GM13976 (cell line): ENCODE measurements around the gene GTF2IRD1.
"Not testable (repeated sequence)": the region's sequence is repeated elsewhere in the genome, so short reads cannot be mapped to it uniquely, and the experiment has no call there.

Experiments used
- DNase-seq: peaks from one replicate; pipeline ENCODE4 v3.0.0; 2012; ENCODE audit warnings: low spot score
- in situ Hi-C: fragments of 300-500 bp; cut with MboI; formaldehyde crosslinking; loops from one replicate; pipeline ENCODE4 v1.12.0; 2022; ENCODE audit warnings: low sequenced_read_pairs, mixed read lengths, inconsistent platforms; ENCODE audit not compliant: unreplicated experiment
- TF ChIP-seq, protein P1 (sequence below): IDR thresholded peaks from 2 replicates; pipeline ENCODE4 v1.5.1; 2012; ENCODE audit warnings: borderline replicate concordance, mild to moderate bottlenecking; ENCODE audit not compliant: insufficient read depth; ENCODE audit errors: extremely low read depth, missing control alignments, control extremely low read depth

Gene GTF2IRD1

GRCh38 chr7:74429153-74429747 lies 24.5 kb upstream of the GTF2IRD1 start:
- DNase-seq: no peak
- in situ Hi-C loops: no loop called here
- TF ChIP-seq, protein P1, sequence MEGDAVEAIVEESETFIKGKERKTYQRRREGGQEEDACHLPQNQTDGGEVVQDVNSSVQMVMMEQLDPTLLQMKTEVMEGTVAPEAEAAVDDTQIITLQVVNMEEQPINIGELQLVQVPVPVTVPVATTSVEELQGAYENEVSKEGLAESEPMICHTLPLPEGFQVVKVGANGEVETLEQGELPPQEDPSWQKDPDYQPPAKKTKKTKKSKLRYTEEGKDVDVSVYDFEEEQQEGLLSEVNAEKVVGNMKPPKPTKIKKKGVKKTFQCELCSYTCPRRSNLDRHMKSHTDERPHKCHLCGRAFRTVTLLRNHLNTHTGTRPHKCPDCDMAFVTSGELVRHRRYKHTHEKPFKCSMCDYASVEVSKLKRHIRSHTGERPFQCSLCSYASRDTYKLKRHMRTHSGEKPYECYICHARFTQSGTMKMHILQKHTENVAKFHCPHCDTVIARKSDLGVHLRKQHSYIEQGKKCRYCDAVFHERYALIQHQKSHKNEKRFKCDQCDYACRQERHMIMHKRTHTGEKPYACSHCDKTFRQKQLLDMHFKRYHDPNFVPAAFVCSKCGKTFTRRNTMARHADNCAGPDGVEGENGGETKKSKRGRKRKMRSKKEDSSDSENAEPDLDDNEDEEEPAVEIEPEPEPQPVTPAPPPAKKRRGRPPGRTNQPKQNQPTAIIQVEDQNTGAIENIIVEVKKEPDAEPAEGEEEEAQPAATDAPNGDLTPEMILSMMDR: no peak

DNA sequence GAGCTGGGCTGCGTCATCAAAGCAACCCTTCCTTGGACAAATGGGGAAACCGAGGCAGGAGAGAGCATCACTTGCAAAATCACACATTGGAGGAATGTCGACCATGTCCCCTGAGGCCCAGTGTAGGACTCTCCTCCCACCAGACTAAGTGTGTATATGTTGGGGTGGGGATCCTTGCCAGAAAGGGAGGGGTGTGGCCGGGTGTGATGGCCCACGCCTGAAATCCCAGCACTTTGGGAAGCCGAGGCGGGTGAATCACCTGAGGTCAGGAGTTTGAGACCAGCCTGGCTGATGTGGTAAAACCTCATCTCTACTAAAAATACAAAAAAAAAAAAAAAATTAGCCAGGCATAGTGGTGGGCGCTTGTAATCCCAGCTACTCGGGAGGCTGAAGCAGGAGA lies 23.3 kb upstream of the GTF2IRD1 start:
- DNase-seq, in situ Hi-C loops: not testable (repeated sequence)

- DNase-seq: no peak
- TF ChIP-seq, protein P1: no peak
- in situ Hi-C loops: no loop called here
Observed at GRCh38 chr7:74430961-74431466, 22.7 kb upstream of the GTF2IRD1 start.

GRCh38 chr7:74437291-74437571 lies 16.5 kb upstream of the GTF2IRD1 start:
- DNase-seq, in situ Hi-C loops: not testable (repeated sequence)

GRCh38 chr7:74438327-74438726 lies 15.4 kb upstream of the GTF2IRD1 start:
- DNase-seq: no peak
- TF ChIP-seq, protein P1: no peak
- in situ Hi-C loops: no loop called here

- in situ Hi-C loops: no loop called here
- TF ChIP-seq, protein P1: no peak
- DNase-seq: no peak
Observed at GRCh38 chr7:74439541-74439940, 14.2 kb upstream of the GTF2IRD1 start.

- DNase-seq: not testable (repeated sequence)
- in situ Hi-C loops: loop anchor here (10.0 kb wide), 1 partner anchor 95 kb away; no protein-coding TSS in a partner anchor
Observed at GRCh38 chr7:74440143-74440542, 13.6 kb upstream of the GTF2IRD1 start.

GRCh38 chr7:74441801-74442200 lies 11.9 kb upstream of the GTF2IRD1 start:
- TF ChIP-seq, protein P1: no peak
- no peak for DNase-seq
- in situ Hi-C loops: loop anchor here (10.0 kb wide), 1 partner anchor 93 kb away; no protein-coding TSS in a partner anchor
